ENCODE results near the gene FN3K. TPM values are rescaled to one million over a fixed set of nuclear protein-coding genes. Genes with fewer than 3 reads are reported as not detected.
A peak's percentile ranks its signal among the peaks of the same experiment; 100 is the strongest.

The FN3K gene
- total RNA-seq, 1 donor = 2.9 TPM

DNA sequence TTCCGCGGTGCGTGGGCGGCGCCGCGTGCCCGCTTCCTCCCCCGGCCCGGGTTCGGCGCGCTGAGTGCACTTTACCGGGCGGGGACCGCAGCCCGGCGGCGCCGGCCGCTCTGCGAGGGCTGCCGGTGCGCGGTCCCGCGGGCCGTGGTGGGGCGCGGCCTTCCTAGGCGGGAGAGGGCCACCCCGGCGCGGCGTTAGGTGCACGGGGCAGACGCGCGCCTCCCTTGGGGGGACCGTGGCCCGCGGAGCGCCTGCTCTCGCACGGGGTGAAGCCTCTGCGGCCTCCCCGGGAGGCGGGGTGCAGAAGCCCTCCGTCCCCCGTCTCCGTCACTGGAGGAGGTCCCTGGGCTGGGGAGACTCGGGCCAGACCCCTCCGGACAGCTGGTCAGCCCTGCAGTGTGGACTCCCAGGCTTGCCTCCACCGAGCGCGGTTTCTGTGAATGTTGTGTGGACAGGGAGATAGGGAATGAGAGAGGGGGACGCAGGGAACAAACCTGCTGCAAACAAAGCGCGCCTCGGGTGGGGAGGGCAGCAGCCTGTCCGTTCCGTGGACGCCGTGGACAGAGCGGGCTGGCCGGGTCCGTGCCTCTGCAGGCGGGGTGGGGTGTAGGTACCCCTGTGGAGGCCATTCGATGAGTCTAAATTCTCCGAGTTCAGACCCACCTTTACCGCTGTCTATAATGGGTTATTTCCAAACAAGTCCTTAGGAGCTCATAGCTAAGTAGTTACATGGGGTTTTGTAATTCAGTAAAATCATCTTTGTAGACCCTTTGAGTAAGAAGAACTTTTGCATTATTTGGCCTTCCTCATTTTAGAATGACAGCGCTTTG, 17.2 kb downstream of the FN3K start:
- DNase-seq (ENCODE audit: insufficient read length, low spot score, missing footprints) = peak; percentile 95
- Histone ChIP-seq H3K27ac (ENCODE audit: low read depth, low read length) (peak overlapping the region; percentile 20), H3K9me3 (ENCODE audit: low read depth, low read length) (no peaks in the 10 kb centered on the region)

DNA sequence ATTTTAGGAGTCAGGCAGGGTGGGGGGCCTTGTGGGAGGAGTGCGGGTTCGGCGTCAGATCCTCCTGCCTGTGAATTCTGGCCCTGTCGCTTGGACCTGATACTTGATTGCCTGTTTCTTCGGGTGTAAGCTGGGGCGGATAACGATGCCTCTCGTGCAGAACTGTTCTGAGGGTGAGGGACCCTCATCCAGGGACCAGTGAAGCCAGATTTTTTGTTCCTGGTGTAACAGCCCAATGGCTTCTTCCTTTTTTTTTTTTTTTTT, 17.7 kb downstream of the FN3K start:
- Histone ChIP-seq H3K79me2 (ENCODE audit: insufficient read depth, low read length) (peaks cover 46% of the 10 kb centered on the region), H3K27me3 (ENCODE audit: insufficient read depth, low read length) (no peaks in the 10 kb centered on the region), H3K4me1 (ENCODE audit: insufficient read depth, low read length) (peaks cover 7% of the 10 kb centered on the region), H4K20me1 (ENCODE audit: insufficient read depth, low read length) (peaks cover 11% of the 10 kb centered on the region), H2AFZ (ENCODE audit: low read length) (peak overlapping the region; percentile 63), H3K27ac (ENCODE audit: low read depth, low read length) (peak overlapping the region; percentile 20), H3K36me3 (ENCODE audit: insufficient read depth, low read length) (peaks cover 7% of the 10 kb centered on the region), H3K4me3 (ENCODE audit: insufficient read depth, low read length) (peak overlapping the region; percentile 78), H3K9me3 (ENCODE audit: low read depth, low read length) (no peaks in the 10 kb centered on the region), H3K4me2 (ENCODE audit: insufficient read depth, low read length) (peak overlapping the region; percentile 91)
- DNase-seq (ENCODE audit: insufficient read length, low spot score, missing footprints) = no peak
- TF ChIP-seq, protein P1, sequence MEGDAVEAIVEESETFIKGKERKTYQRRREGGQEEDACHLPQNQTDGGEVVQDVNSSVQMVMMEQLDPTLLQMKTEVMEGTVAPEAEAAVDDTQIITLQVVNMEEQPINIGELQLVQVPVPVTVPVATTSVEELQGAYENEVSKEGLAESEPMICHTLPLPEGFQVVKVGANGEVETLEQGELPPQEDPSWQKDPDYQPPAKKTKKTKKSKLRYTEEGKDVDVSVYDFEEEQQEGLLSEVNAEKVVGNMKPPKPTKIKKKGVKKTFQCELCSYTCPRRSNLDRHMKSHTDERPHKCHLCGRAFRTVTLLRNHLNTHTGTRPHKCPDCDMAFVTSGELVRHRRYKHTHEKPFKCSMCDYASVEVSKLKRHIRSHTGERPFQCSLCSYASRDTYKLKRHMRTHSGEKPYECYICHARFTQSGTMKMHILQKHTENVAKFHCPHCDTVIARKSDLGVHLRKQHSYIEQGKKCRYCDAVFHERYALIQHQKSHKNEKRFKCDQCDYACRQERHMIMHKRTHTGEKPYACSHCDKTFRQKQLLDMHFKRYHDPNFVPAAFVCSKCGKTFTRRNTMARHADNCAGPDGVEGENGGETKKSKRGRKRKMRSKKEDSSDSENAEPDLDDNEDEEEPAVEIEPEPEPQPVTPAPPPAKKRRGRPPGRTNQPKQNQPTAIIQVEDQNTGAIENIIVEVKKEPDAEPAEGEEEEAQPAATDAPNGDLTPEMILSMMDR (IDR thresholded peaks at IDR 0.05; ENCODE audit: extremely low read depth, low read depth, low read length) = no peak

More for the DNA sequence above, 17.2 kb downstream of the FN3K start:
- peak overlapping the region; percentile 91 for H3K4me2 ChIP-seq (ENCODE audit: insufficient read depth, low read length)
- peaks cover 11% of the 10 kb centered on the region for H4K20me1 ChIP-seq (ENCODE audit: insufficient read depth, low read length)
- peak overlapping the region; percentile 63 for H2AFZ ChIP-seq (ENCODE audit: low read length)
- H3K79me2 ChIP-seq (ENCODE audit: insufficient read depth, low read length) = peaks cover 43% of the 10 kb centered on the region
- TF ChIP-seq, protein P1 (IDR thresholded peaks at IDR 0.05; ENCODE audit: extremely low read depth, low read depth, low read length) = no peak
- H3K36me3 ChIP-seq (ENCODE audit: insufficient read depth, low read length) = peaks cover 7% of the 10 kb centered on the region
- H3K4me1 ChIP-seq (ENCODE audit: insufficient read depth, low read length) = peaks cover 7% of the 10 kb centered on the region
- H3K4me3 ChIP-seq (ENCODE audit: insufficient read depth, low read length) = peak overlapping the region; percentile 78
- H3K27me3 ChIP-seq (ENCODE audit: insufficient read depth, low read length) = no peaks in the 10 kb centered on the region

DNA sequence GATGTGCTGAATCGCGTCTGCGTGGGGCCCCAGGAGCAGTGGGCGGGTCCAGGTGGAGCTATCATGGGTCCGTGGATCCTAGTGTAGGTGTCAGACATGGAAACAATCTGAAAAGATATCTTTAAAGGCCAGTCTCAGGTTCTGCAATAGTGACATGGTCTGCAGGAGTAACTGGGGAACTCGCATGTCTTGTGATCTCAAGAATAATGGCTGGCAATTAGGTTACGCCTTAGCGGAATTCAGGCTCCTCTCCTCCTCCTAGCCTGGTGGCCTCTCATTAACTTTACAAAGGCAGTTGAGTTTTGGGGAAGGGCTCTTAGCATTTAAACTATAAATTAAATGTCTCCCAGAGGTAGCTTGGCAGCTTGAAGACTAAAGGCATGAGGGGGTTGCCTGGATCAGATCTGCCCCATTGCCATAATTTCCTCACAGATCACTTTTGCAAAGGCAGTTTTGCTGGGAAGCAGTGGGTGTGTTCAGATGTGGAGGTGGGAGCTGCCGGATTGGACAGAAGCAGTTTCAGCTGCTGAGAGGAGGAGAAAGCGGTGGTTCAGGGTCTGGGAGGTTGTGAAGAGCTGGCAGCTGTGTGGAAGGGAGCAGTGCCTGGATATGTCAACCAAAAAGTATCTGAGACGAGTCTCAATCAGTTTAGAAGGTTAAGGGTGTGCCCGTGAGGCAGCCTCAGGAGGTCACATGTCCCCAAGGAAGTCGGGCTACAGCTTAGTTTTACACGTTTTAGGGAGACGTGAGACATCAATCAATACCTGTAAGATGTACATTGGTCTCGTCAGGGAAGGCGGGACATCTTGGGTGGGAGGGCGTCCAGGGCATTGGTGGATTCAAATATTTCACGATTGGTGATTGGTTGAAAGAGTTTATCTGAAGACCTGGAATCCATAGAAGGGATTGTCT, 19.1 kb downstream of the FN3K start:
- H3K4me1 ChIP-seq (ENCODE audit: insufficient read depth, low read length) = peaks cover 7% of the 10 kb centered on the region
- no peak overlapping the region for H2AFZ ChIP-seq (ENCODE audit: low read length)
- no peaks in the 10 kb centered on the region for H3K9me3 ChIP-seq (ENCODE audit: low read depth, low read length)
- TF ChIP-seq, protein P1 (IDR thresholded peaks at IDR 0.05; ENCODE audit: extremely low read depth, low read depth, low read length) = no peak
- H3K27ac ChIP-seq (ENCODE audit: low read depth, low read length) = no peak overlapping the region
- no peak overlapping the region for H3K4me3 ChIP-seq (ENCODE audit: insufficient read depth, low read length)
- peaks cover 53% of the 10 kb centered on the region for H3K79me2 ChIP-seq (ENCODE audit: insufficient read depth, low read length)
- H3K4me2 ChIP-seq (ENCODE audit: insufficient read depth, low read length) = no peak overlapping the region
- H3K27me3 ChIP-seq (ENCODE audit: insufficient read depth, low read length) = no peaks in the 10 kb centered on the region
- H3K36me3 ChIP-seq (ENCODE audit: insufficient read depth, low read length) = peaks cover 7% of the 10 kb centered on the region
- DNase-seq (ENCODE audit: insufficient read length, low spot score, missing footprints) = peak; percentile 73
- H4K20me1 ChIP-seq (ENCODE audit: insufficient read depth, low read length) = peaks cover 11% of the 10 kb centered on the region

DNA sequence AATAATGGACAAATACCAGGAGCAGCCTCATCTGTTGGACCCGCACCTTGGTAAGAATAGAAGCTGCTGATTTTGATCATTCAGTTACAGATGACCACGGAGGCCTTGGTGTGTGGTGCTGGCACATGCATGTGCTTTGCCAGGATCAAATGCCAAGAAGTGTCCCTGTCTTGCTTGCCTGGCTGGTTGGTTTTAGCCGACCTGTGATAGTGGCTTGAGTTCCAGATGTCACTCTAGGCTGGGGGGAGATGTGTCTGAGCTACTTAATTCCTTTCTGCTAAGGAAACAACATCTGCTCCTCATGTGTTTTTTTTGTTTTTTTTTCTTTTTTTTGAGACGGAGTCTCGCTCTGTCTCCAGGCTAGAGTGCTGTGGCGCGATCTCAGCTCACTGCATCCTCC, 20.8 kb downstream of the FN3K start:
- DNase-seq (ENCODE audit: insufficient read length, low spot score, missing footprints) = no peak
- Histone ChIP-seq H3K4me1 (ENCODE audit: insufficient read depth, low read length) (peaks cover 7% of the 10 kb centered on the region), H4K20me1 (ENCODE audit: insufficient read depth, low read length) (peaks cover 11% of the 10 kb centered on the region), H2AFZ (ENCODE audit: low read length) (no peak overlapping the region), H3K27me3 (ENCODE audit: insufficient read depth, low read length) (no peaks in the 10 kb centered on the region), H3K4me3 (ENCODE audit: insufficient read depth, low read length) (no peak overlapping the region), H3K4me2 (ENCODE audit: insufficient read depth, low read length) (no peak overlapping the region), H3K36me3 (ENCODE audit: insufficient read depth, low read length) (peaks cover 11% of the 10 kb centered on the region), H3K27ac (ENCODE audit: low read depth, low read length) (no peak overlapping the region), H3K9me3 (ENCODE audit: low read depth, low read length) (no peaks in the 10 kb centered on the region), H3K79me2 (ENCODE audit: insufficient read depth, low read length) (peaks cover 57% of the 10 kb centered on the region)
- TF ChIP-seq, protein P1 (IDR thresholded peaks at IDR 0.05; ENCODE audit: extremely low read depth, low read depth, low read length) = no peak

Data from osteoblast (primary cell).